ENCODE measurements around the gene REC8.
"Not testable (repeated sequence)": the region's sequence is repeated elsewhere in the genome, so short reads cannot be mapped to it uniquely, and the experiment has no call there.

Gene REC8

GRCh38 chr14:24219080-24219479, 47.2 kb downstream of the REC8 start:
- DNase-seq (ENCODE audit: low read depth) = no peak
- TF ChIP-seq CTCF (conservative IDR thresholded peaks at IDR 0.05; ENCODE audit: low read length) = no peak
- H3K4me3 ChIP-seq (ENCODE audit: low read length) = no peak overlapping the region

DNA sequence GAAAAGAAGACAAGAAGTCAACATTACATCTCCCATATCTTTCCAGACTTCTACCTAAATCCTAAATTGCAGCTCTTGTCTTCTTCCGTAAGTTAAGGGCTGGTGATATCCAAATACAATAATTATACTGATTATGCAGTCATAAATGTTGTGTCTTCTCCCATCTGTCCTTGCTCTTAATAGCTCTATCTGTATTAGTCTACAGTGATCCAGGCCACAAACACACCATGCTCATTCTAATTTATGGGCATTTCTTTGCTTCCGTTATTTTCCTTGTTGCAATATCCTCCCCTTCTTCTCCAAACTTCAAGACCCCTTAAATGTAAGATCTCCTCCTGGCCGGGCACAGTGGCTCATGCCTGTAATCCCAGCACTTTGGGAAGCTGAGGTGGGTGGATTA, 47.6 kb downstream of the REC8 start:
- H3K4me3 ChIP-seq (ENCODE audit: low read length) = no peak overlapping the region
- no peak for DNase-seq (ENCODE audit: low read depth)
- no peak for TF ChIP-seq CTCF (conservative IDR thresholded peaks at IDR 0.05; ENCODE audit: low read length)

- DNase-seq (ENCODE audit: low read depth); H3K4me3 ChIP-seq (ENCODE audit: low read length): not testable (repeated sequence)
These were observed 51.1 kb downstream of the REC8 start for GRCh38 chr14:24222987-24223386.

- H3K4me3 ChIP-seq (ENCODE audit: low read length) = no peak overlapping the region
- DNase-seq (ENCODE audit: low read depth) = peak; percentile 98
- no peak for TF ChIP-seq CTCF (conservative IDR thresholded peaks at IDR 0.05; ENCODE audit: low read length)
These were observed 52.8 kb downstream of the REC8 start for GRCh38 chr14:24224618-24225071.

GRCh38 chr14:24226473-24226872, 54.6 kb downstream of the REC8 start:
- TF ChIP-seq CTCF (conservative IDR thresholded peaks at IDR 0.05; ENCODE audit: low read length) = no peak
- H3K4me3 ChIP-seq (ENCODE audit: low read length) = no peak overlapping the region
- no peak for DNase-seq (ENCODE audit: low read depth)

DNA sequence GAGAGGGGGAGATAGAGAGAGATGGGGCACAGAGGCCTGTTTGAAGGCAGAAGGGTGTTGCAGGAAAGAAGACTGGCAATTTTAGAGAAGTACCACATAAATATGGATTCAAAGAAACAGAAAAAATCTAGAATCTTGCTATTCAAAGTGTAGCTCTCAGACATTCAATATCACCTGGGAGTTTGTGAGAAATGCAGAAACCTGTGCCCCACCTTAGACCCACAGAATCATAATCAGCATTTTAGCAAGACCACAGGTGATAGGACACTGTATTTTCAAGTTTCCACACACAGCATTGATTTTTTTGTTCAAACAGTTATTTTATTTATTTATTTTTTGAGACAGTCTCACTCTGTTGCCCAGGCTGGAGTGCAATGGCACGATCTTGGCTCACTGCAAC, 57.0 kb downstream of the REC8 start:
- no peak for TF ChIP-seq CTCF (conservative IDR thresholded peaks at IDR 0.05; ENCODE audit: low read length)
- DNase-seq (ENCODE audit: low read depth) = no peak
- no peak overlapping the region for H3K4me3 ChIP-seq (ENCODE audit: low read length)

Measured in AG10803 (cell line).